ENCODE results near the gene HCN3. TPM values are rescaled to one million over a fixed set of nuclear protein-coding genes. Genes with fewer than 3 reads are reported as not detected.

The HCN3 gene
- total and polyA plus RNA-seq, 8 donors = 0.46 to 13.6 (median 1.9) TPM

GRCh38 chr1:155329980-155330598 lies 52.8 kb downstream of the HCN3 start:
- intact Hi-C loops (cut with DNase I; ENCODE audit: low total_unique reads) = no loop called here
- WGBS, 5 donors = 87 to 90% (median 89%) methylated on average over 11 of the region's 11 CpGs
- Histone ChIP-seq H3K4me1 (peaks cover 10 to 25% (median 17%) of the 10 kb centered on the region in 4 donors), H3K27me3 (no peaks in the 10 kb centered on the region), H3K9me3 (no peaks in the 10 kb centered on the region), H3K36me3 (peaks cover 35 to 80% (median 74%) of the 10 kb centered on the region in 4 donors), H3K27ac (no peak overlapping the region), H3K4me3 (no peak overlapping the region)
- DNase-seq = no peak
- TF ChIP-seq EP300 (IDR thresholded peaks at IDR 0.05) (no peak), POLR2A (IDR thresholded peaks at IDR 0.05) (no peak), CTCF (IDR thresholded peaks at IDR 0.05) (no peak), POLR2AphosphoS5 (IDR thresholded peaks at IDR 0.05) (no peak)

DNA sequence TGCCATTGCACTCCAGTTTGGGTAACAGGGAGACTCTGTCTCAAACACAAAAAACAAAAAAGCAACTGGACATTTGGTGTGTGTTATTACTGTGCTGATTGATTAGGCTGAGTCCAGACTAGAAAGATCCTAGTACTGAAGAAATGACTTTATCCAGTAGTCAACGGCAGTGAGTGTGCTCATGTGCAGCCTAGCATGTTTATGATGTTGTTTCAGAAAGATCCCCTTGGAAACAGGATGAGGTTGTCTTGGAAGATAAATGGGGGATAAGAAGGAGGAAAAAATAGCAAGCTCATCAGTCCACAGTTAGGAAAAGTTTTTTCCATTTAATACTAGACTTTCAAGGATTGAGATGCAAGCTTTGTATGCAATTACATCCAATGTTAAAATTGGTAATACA lies 57.7 kb downstream of the HCN3 start:
- peak in 1 of 2 donors; percentile 21 for DNase-seq
- Histone ChIP-seq H3K27me3 (no peaks in the 10 kb centered on the region), H3K4me3 (no peak overlapping the region), H3K4me1 (no peaks in the 10 kb centered on the region), H3K27ac (no peak overlapping the region), H3K36me3 (peaks cover 58 to 88% (median 85%) of the 10 kb centered on the region in 4 donors), H3K9me3 (no peaks in the 10 kb centered on the region)
- TF ChIP-seq POLR2AphosphoS5 (IDR thresholded peaks at IDR 0.05) (no peak), EP300 (IDR thresholded peaks at IDR 0.05) (no peak), POLR2A (IDR thresholded peaks at IDR 0.05) (no peak), CTCF (IDR thresholded peaks at IDR 0.05) (no peak)
- WGBS, 5 donors = 39 to 75% (median 60%) methylated on average over 1 of the region's 1 CpG
- intact Hi-C loops (cut with DNase I; ENCODE audit: low total_unique reads) = no loop called here

Other genes starting within 250 kb of the HCN3 start
- gene DCST2, start 243.7 kb upstream of the HCN3 start, total RNA-seq = 100 to 1,000 TPM in 1 of 5 donors, not detected in 4; 158 TPM
- gene DCST2, start 243.7 kb upstream of the HCN3 start, polyA plus RNA-seq = 1 to 10 TPM; 1.6 to 6.6 (median 6.1) TPM
- under 1 TPM in 2 of 5 donors, not detected in 3; 0.18 to 0.89 TPM for gene DCST1, start 243.6 kb upstream of the HCN3 start, total RNA-seq
- gene DCST1, start 243.6 kb upstream of the HCN3 start, polyA plus RNA-seq = under 1 TPM in 1 of 3 donors, not detected in 2; 0.13 TPM
- 100 to 1,000 TPM in 4 of 5 donors, 10 to 100 TPM in 1; 56.2 to 335 (median 126) TPM for gene ADAM15, start 226.1 kb upstream of the HCN3 start, total RNA-seq
- 100 to 1,000 TPM; 149 to 267 (median 159) TPM for gene ADAM15, start 226.1 kb upstream of the HCN3 start, polyA plus RNA-seq
- 1 to 10 TPM in 3 of 5 donors, not detected in 2; 3.5 to 9.9 (median 5.8) TPM for gene EFNA4, start 213.7 kb upstream of the HCN3 start, total RNA-seq
- gene EFNA4, start 213.7 kb upstream of the HCN3 start, polyA plus RNA-seq = 10 to 100 TPM in 1 of 3 donors, 1 to 10 TPM in 2; 4.3 to 13.2 (median 6.7) TPM
- gene EFNA3, start 198.6 kb upstream of the HCN3 start, total RNA-seq = not detected
- gene EFNA3, start 198.6 kb upstream of the HCN3 start, polyA plus RNA-seq = 1 to 10 TPM in 2 of 3 donors, under 1 TPM in 1; 0.76 to 4.9 (median 1.5) TPM
- 10 to 100 TPM; 12.2 to 75.3 (median 36.0) TPM for gene EFNA1, start 149.6 kb upstream of the HCN3 start, total RNA-seq
- gene EFNA1, start 149.6 kb upstream of the HCN3 start, polyA plus RNA-seq = 10 to 100 TPM; 31.3 to 65.8 (median 47.7) TPM
- gene SLC50A1, start 141.6 kb upstream of the HCN3 start, total RNA-seq = 100 to 1,000 TPM in 1 of 5 donors, 10 to 100 TPM in 3, 1 to 10 TPM in 1; 4.5 to 114 (median 22.5) TPM
- 10 to 100 TPM; 39.7 to 48.3 (median 40.2) TPM for gene SLC50A1, start 141.6 kb upstream of the HCN3 start, polyA plus RNA-seq
- gene DPM3, start 136.9 kb upstream of the HCN3 start, total RNA-seq = 10 to 100 TPM in 4 of 5 donors, not detected in 1; 13.3 to 51.3 (median 38.3) TPM
- 100 to 1,000 TPM; 192 to 301 (median 220) TPM for gene DPM3, start 136.9 kb upstream of the HCN3 start, polyA plus RNA-seq
- 100 to 1,000 TPM in 3 of 5 donors, 10 to 100 TPM in 2; 60.8 to 238 (median 133) TPM for gene KRTCAP2, start 104.2 kb upstream of the HCN3 start, total RNA-seq
- 100 to 1,000 TPM; 183 to 399 (median 242) TPM for gene KRTCAP2, start 104.2 kb upstream of the HCN3 start, polyA plus RNA-seq
- 10 to 100 TPM in 1 of 5 donors, 1 to 10 TPM in 1, under 1 TPM in 1, not detected in 2; 0.73 to 16.9 (median 5.4) TPM for gene TRIM46, start 103.6 kb upstream of the HCN3 start, total RNA-seq
- gene TRIM46, start 103.6 kb upstream of the HCN3 start, polyA plus RNA-seq = under 1 TPM; 0.58 to 0.68 (median 0.61) TPM
- 10 to 100 TPM; 11.0 to 65.9 (median 25.4) TPM for gene THBS3, start 69.6 kb upstream of the HCN3 start, total RNA-seq
- 10 to 100 TPM; 11.0 to 27.9 (median 17.8) TPM for gene THBS3, start 69.6 kb upstream of the HCN3 start, polyA plus RNA-seq
- 10 to 100 TPM in 4 of 5 donors, 1 to 10 TPM in 1; 1.2 to 54.9 (median 25.2) TPM for gene MTX1, start 68.8 kb upstream of the HCN3 start, total RNA-seq
- gene MTX1, start 68.8 kb upstream of the HCN3 start, polyA plus RNA-seq = 10 to 100 TPM; 48.3 to 71.1 (median 58.2) TPM
- gene ENTREP3, start 22.0 kb upstream of the HCN3 start, total RNA-seq = 10 to 100 TPM in 4 of 5 donors, 1 to 10 TPM in 1; 2.8 to 77.9 (median 19.6) TPM
- 10 to 100 TPM in 2 of 3 donors, 1 to 10 TPM in 1; 9.7 to 20.5 (median 11.6) TPM for gene ENTREP3, start 22.0 kb upstream of the HCN3 start, polyA plus RNA-seq
- 10 to 100 TPM in 4 of 5 donors, 1 to 10 TPM in 1; 7.0 to 32.6 (median 24.1) TPM for gene SCAMP3, start 15.1 kb upstream of the HCN3 start, total RNA-seq
- 10 to 100 TPM; 25.8 to 48.4 (median 45.4) TPM for gene SCAMP3, start 15.1 kb upstream of the HCN3 start, polyA plus RNA-seq
- gene CLK2, start 4.0 kb upstream of the HCN3 start, total RNA-seq = 10 to 100 TPM; 29.7 to 77.6 (median 53.6) TPM
- 10 to 100 TPM; 16.0 to 46.4 (median 17.0) TPM for gene CLK2, start 4.0 kb upstream of the HCN3 start, polyA plus RNA-seq
- gene PKLR, start 24.0 kb downstream of the HCN3 start, total RNA-seq = 1 to 10 TPM in 1 of 5 donors, not detected in 4; 4.6 TPM
- gene PKLR, start 24.0 kb downstream of the HCN3 start, polyA plus RNA-seq = not detected
- 100 to 1,000 TPM in 1 of 5 donors, 10 to 100 TPM in 4; 27.7 to 223 (median 72.4) TPM for gene FDPS, start 31.4 kb downstream of the HCN3 start, total RNA-seq
- 100 to 1,000 TPM; 149 to 229 (median 199) TPM for gene FDPS, start 31.4 kb downstream of the HCN3 start, polyA plus RNA-seq
- gene RUSC1, start 43.4 kb downstream of the HCN3 start, total RNA-seq = 100 to 1,000 TPM in 1 of 5 donors, 10 to 100 TPM in 3, 1 to 10 TPM in 1; 9.5 to 164 (median 31.3) TPM
- 10 to 100 TPM; 25.6 to 32.7 (median 31.4) TPM for gene RUSC1, start 43.4 kb downstream of the HCN3 start, polyA plus RNA-seq